AG09309 (cell line): ENCODE data around the gene OR2J3.
"Not testable (repeated sequence)": the region's sequence is repeated elsewhere in the genome, so short reads cannot be mapped to it uniquely, and the experiment has no call there.

Experiments
- DNase-seq: peaks from one replicate; pipeline ENCODE4 v3.0.0-alpha.2; 2010; ENCODE audit warnings: low read depth
- H3K4me3 ChIP-seq: 2 replicates; pipeline ENCODE4 v1.5.1; 2011; ENCODE audit warnings: mild to moderate bottlenecking, low read depth, low read length, moderate library complexity; ENCODE audit not compliant: control insufficient read depth
- TF ChIP-seq, protein P1 (sequence below): IDR thresholded peaks from 2 replicates; pipeline ENCODE4 v1.5.1; 2011; ENCODE audit warnings: mild to moderate bottlenecking, low read depth, low read length, inconsistent platforms; ENCODE audit not compliant: insufficient read depth, control insufficient read depth; ENCODE audit errors: missing control alignments

OR2J3 gene

DNA sequence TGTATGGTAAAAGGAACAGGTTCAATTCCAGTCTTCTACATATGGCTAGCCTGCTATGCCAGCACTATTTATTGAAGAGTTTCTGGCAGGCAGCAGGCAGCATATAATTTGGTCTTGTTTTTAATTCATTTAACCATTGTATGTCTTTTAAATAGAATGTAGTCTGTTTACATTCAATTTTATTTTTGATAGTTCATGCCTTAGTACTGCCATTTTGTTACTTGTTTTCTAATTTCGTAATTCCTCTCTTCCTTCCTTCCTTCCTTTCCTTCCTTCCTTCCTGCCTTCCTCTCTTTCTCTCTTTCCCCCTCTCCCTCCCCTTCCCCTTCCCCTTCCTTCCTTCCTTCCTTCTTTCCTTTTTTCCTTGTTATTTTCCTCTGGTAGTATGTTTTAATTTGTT, 45.2 kb downstream of the OR2J3 start:
- no peak for DNase-seq
- H3K4me3 ChIP-seq: no peak overlapping the region
- TF ChIP-seq, protein P1, sequence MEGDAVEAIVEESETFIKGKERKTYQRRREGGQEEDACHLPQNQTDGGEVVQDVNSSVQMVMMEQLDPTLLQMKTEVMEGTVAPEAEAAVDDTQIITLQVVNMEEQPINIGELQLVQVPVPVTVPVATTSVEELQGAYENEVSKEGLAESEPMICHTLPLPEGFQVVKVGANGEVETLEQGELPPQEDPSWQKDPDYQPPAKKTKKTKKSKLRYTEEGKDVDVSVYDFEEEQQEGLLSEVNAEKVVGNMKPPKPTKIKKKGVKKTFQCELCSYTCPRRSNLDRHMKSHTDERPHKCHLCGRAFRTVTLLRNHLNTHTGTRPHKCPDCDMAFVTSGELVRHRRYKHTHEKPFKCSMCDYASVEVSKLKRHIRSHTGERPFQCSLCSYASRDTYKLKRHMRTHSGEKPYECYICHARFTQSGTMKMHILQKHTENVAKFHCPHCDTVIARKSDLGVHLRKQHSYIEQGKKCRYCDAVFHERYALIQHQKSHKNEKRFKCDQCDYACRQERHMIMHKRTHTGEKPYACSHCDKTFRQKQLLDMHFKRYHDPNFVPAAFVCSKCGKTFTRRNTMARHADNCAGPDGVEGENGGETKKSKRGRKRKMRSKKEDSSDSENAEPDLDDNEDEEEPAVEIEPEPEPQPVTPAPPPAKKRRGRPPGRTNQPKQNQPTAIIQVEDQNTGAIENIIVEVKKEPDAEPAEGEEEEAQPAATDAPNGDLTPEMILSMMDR: no peak

DNA sequence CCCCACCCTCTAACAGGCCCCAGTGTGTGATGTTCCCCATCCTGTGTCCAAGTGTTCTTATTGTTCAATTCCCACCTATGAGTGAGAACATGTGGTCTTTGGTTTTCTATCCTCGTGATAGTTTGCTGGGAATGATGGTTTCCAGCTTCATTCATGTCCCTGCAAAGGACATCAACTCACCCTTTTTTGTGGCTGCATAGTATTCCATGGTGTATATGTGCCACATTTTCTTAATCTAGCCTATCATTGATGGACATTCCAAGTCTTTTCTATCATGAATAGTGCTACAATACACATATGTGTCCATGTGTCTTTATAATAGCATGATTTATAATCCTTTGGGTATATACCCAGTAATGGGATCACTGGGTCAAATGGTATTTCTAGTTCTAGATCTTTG, 47.3 kb downstream of the OR2J3 start:
- not testable (repeated sequence) for DNase-seq, H3K4me3 ChIP-seq

DNA sequence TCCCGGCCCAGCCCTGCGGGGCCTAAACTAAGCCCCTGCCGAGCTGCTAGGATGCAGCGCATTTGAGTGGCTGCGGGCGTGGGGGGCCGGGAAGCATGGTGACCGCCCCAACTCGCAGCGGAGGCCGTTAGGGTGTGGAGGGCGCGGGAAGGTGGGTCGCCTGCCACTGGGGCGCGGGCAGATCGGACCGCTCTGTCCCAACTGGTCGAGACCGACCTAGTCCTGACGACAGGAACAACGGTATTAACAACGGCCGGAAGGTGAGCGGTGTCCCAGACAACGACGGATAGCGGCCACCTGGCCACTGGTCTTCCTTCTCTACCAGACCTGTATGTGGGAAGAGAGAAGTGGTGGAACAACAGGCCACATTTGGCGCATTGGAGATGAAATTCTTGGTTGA, 52.1 kb downstream of the OR2J3 start:
- DNase-seq, H3K4me3 ChIP-seq: not testable (repeated sequence)
